HG03280 (cell line): Measurements from ENCODE around the gene ITGA3.

Experiments
- ATAC-seq: cut with Tn5 transposase; IDR thresholded peaks from one replicate; pipeline ENCODE4 v1.9.1; 2021; ENCODE audit warnings: mild to moderate bottlenecking, moderate library complexity; ENCODE audit not compliant: unreplicated experiment

The ITGA3 gene

DNA sequence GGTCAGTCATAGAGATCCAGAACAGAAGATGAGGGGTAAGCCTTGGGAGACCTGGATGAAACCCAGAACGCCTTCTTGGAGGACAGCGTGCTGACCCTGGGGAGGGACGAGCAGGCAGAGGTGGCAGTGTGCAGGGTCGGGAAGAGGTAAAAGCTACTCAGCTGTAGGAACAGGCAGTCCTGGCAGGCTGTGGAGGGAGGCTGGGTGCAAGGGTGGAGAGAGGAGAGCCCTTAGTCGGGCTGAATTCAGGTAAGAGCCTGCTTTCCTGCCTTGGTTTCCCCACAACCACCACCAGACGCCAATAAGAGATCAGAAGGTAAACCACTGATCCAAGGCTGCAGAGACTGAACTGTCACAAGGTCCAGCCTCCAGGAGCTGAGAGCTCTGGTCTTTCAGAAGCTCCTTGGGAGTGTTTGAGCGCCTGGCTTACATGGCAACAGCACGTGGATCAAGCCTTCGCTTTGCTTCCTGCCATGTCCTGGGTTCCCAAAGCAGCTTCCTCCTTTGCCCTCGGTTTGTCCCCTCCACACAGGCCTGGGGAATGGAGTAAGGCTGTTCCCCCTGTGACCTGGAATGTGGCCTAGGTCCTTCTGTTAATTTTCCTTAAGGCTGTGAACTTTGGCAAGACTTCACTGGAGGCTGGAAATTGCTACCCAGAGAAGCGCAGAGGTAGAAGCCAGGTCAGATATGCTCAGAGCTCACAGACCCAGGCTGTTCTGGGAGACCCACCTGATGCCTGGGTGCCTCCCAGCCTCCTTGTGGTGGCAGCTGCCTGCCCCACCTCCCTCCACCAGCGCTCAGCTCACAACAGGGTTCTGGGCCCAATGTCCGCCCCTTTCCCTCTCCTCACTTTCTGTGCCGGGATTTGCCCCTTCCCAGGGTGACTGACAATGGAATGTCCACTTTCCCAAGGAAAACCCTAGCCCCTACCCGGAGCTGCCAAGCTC is 35.3 kb downstream of the ITGA3 start:
- ATAC-seq, result no peak

DNA sequence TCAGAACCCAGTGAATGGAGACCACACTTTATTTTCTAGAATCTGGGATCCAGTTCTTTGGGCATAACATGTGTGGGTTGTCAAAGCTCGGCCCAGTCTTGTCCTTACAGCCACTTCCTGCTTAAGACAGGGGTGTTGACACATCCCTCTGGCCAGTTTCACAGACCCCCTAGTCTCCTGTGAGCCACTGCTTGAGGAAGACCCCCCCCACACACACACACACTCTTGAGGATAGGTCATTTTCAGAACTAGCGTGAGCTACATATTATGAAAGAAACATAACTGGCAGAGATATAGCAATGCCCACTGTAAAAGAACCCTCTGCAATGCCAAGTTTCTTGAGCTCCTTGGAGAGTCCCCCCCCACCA is 36.0 kb downstream of the ITGA3 start:
- ATAC-seq, result no peak

DNA sequence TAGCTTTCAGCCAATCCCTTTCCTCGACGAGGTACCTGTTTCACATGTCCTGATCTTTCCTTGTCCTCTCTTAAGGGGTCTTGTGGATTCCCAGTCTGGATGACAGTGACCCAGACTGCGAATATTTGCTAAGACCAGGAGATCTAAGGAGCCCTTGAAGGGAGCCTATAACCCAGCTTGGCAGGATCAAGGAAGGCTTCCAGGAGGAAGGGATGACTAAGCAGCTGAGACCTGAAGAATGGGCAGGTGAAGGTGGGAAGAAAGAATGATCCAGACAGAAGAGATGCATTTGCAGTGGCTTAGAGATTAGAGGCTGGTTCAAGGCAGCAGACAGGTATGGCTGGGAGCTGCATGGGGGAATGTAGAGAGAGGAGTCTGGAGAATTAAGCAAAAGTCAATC is 37.3 kb downstream of the ITGA3 start:
- ATAC-seq, result no peak

DNA sequence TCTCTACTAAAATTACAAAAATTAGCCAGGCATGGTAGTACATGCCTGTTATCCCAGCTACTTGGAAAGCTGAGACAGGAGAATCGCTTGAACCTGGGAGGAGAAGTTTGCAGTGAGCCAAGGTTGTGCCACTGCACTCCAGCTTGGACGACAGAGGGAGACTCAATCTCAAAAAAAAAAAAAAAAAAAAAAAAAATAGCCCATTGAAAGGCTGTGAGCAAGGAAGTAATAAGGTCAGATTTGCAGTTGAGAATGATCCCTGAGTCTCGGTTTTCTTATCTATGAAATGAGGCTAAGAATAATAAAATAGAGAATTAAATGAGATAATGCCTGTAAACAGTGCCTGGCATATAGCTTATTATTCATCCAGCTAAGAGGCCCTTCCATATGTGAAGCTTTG is 37.9 kb downstream of the ITGA3 start:
- no peak for ATAC-seq

DNA sequence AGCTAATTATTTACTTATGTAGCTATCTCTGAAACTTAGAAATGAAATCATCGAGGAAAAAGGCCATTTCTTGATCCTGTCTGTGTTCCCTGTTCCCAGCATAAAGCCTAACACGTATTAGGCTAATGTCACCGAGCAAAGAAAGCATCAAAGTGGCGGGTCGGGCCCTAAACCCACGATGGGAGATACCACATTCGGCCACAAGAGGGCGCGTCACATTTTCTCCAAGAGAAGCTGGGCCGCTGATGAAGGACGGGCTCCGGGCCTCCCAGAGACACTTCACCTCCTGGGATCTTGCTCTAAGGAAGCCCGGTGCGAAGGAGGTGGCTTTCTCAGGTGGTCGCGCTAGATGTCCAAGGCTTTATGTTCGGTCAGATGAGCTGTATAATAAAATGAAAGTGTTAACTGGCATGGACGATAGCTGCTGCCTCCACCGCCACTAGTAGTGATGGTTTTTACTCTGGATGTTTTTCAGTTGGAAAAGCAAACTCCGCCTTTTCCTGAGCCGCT is 38.4 kb downstream of the ITGA3 start:
- ATAC-seq, result peak; percentile 42

DNA sequence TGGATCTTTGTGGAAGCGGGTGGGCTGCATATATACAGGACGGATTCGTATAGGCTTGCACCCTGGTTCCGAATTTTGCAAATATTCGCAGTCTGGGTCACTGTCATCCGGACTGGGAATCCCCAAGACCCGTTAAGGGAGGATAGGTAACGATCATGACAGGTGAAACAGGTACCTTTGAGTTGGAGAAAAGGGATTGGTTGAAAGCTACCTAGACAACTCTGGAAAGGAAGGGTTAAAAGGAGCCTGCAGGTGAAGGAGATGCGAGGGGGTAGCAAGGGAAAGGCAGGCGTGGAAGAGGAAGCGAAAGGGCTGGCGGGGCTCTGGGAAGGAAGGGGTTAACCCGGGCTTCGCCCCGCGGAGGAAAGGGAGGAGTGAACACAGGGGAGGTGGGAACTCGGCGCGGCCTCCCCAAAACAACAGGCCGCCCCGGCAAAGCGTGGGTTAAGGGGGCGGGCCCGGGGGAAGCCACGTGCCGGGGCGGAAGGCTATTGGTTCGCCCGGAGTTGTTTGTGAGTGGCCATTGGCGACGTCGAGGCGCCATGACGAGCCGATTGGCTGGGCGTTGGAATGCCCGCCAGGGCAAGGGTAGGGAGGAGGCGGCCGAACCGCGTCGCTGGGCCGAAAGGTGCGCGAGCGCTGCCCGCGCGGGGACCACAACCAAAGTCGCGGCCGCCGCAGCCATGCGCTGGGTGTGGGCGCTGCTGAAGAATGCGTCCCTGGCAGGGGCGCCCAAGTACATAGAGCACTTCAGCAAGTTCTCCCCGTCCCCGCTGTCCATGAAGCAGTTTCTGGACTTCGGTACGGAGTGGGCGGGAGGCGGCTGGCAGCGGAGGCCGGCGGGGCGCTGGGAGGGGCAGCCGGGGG is 39.1 kb downstream of the ITGA3 start, which contains the start of gene PDK2:
TSS of gene PDK2 (plus strand) at position 599 of the 867 bp plus-strand sequence. CDS start at position 684, 85 bp downstream.
- peak; percentile 93 for ATAC-seq

DNA sequence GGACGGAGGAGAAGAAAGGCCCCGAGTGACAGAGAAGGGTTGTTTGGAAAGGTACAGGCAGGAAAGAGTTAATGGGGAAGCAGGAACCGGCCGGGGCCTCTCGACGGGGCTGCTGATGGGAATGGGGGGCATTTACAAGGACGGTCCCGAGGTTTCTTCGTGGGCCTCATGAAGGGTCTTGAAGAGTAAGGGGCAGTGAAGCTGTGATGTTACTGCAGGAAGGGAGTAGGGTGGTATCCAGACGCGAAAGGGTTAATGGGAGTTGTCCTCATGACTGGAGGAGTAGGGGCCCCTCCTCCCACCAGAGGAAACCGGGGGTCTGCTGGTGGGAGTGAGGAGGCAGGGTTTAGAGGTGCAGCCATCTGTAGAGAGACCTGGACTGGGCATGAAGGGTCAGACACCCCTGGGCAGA is 39.7 kb downstream of the ITGA3 start:
- peak; percentile 1 for ATAC-seq

DNA sequence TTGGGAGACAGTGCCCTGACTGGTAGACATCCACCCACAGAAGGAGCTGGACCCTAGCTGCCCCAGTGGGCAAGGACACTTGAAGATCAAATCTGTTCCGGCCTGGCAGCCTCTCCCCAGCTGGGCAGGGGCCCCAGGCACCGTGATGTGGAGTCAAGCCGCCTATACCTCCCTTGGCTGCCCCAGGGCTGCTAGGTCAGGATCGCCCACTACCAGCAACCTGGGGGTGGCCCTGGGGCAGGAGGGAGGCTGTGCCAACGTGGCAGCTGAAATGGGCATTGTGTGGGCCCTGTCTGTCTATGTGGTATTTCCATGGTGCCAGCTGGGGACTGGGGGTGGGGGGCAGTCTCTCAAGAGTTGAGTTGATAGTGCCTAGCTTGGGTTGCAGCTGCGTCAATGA is 40.2 kb downstream of the ITGA3 start:
- no peak for ATAC-seq

DNA sequence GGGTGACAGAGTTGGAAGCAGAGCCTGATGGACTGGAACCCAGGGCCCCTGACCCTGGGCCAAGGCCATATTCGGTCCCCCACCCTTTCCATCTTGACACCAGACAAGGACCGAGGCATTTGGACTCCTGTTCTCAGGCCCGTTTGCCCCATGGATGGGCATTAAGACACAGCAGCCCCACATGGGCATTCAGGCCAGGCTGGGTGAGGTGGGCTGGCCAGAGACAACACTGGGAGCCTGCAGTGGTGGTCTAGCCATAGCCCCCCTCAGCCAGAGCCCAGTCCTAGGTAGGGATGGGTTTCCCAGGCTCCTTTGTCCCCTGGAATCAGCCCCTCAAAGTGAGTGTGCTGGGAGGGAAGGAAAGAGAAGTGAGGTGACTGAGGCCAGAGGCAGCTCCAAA is 40.8 kb downstream of the ITGA3 start:
- ATAC-seq, result no peak

DNA sequence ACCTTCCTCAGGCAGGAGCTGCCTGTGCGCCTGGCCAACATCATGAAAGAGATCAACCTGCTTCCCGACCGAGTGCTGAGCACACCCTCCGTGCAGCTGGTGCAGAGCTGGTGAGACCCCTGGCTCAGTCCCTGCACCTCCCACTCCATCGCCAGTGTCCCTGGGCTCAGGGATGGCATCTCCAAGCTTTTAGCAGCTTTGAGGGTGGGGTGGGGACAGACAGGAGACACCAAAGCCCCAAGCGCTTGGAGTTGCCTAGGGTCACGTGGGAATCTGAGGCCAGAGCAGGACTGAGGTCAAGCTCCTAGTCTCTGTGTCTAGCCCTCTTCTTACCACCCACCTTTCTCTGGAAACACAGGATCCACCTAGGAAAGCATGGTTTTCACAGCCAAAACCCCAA is 41.5 kb downstream of the ITGA3 start:
- no peak for ATAC-seq

DNA sequence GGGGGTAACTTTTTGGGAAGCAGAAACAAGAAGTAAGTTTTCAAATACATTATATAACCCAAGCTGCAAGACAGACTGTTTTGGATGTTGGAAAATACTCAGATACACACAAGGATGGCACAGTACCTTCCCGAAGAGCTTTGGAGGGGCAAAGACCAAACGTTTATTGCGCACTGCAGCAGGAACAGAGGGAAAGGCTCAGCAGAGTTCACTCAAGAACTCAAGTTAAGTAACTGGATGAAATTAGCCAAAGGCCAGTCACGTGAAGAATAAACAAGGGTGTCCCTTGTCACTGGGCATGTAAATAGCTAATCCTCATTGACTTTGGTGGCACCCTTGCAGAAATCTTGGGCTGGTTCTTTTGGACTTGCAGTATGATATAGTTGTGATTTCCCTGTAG is 42.0 kb downstream of the ITGA3 start:
- ATAC-seq, result no peak

DNA sequence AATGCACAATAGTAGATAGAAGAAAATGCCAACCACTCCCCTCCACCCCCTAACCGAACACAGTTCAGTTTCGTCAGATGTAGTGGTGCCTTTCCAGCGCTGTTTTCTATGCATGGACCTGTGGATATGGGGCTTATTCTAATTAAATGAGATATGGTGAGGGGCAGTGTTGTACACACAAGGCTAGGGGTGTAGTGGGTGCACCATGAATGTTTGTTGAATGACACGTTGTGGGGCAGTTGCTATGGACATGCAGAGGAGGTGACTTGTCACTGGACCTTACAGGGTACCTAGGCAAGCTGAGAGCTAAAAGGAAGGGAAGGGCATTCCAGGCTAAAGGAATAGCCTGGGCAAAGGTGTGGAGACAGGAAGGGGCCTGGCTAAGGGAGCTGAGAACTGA is 42.7 kb downstream of the ITGA3 start:
- no peak for ATAC-seq

DNA sequence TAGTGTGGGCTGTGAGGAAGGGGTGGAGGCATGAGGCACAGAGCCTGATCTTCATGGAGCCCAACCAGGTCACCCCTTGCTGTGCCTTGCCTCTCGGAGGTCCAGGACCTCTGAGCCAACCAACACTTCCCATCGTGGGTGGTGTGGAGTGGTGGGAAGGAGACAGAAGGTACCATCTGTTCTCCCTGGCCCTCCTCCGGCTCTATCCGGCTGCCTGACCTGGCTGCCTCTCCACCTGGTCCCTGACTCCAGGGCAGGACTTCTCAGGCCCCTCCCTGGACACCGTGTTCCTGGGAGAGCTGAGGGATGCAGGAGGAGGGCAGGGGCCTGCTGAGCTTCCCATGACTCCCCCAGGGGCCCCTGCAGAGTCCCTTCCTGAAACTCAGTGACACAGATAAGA is 43.1 kb downstream of the ITGA3 start:
- no peak for ATAC-seq

DNA sequence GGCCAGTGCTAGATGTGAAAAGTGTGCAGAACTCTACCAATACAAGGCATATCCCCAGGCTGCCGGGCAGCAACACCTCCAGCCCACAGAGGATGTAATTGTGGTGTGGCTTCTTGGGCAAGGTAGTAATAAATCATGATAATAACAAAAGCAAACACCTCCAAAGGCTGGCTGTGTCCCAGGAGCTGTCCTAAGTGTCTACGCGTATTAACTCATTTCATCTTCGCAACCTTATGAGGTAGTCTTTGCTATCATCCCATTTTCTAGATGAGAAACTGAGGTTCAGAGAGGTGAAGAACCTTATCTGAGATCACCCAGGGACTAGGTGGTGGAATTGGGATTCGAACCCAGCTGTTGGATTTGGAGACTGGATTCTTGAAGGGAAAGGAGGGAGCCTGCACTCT is 44.6 kb downstream of the ITGA3 start:
- ATAC-seq, result no peak

DNA sequence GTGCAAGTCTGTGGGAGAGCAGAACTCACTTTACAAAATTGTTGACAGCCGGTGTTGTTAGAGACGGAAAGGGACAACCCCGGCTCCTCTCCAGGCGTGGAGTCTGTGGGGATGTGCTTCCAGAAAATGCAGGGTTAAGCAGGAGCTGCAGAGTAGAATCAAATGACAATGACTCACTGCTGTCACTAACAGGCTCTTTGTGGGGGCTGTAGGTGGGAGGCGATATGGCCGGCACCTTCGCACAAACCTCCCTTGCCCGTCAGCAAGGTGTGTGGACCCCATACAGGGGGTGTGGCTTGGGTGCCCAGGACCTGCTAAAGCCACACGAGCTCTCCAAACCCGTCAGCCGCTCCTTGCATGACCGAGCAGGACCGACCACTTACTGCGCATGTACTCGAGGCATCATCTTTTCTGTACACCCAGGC is 45.0 kb downstream of the ITGA3 start:
- ATAC-seq, result no peak

DNA sequence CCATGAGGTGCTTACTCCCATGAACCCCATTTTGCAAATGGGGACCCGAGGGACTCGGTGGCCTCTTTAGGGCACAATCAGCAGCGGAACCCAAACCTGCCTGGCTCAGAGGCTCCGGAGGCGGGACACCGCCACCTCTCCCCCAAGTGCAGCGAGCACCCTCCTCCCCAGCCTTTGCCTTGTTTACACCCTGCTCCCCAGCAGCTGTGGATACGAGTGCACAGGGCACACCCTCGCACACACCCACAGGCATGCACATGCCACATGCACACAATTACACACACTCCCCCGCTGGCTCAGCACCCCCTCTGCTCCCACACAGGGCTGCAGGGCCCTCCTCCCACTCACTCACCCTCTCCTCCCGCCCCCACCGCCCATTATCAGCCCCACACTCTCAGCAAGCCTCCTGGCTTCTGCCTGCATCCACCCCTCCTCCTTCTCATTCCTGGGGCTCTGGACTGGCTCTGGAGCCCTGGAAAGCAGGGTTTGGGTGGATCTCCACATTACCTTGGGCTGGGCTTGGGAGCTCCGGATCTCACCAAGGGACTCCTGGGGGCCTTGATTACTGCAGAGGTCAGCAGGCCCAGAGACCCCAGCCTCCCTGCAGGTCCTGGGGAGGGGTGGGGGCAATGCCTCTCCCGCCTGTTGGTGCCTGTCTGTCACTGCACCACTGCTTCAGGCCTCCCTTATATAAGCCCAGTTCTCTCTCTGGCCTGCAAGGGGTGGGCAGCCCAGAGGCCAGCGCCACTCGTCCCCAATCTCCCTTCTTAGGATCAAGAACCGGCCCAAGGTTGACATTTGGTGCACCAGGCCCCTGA is 45.6 kb downstream of the ITGA3 start:
- no peak for ATAC-seq

DNA sequence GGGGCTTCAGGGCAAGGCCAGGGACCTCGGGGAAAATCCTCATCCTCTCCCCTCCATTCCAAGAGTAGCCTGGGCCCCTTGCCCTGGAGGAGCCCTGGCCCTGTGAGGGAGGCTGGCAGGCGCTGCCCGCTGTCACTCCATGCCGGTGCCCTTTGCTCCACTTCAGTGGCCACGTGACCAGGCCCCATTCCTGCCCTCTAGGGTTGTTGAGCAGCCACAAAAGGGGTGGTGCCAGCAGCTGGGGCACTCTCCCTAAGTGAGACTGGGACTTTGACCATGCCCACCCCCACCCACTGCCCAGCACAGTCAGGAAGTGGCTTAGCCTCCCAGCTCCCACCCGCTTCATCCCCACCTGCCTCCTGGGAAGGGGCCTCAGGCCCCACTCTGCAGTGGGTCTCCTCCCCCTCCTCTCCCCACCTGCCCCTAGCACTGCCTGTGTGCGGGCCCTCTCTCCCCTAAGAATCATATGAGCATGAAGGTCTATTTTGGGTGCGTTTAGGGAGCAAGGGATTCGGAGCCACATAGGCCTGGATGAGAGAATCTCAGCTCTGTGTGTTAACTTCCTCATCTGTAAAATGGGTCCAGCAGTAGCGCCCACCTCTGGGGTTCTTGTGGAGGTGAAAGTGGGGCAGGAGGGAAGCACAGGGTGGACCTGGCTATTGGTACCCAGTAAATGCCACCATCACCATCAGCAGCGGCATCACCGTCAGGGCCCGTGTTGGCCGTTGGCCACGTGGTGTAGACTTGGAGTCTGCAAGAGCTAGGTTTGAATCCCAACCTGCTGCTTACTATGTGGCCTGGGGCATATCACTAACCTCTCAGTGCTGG is 46.5 kb downstream of the ITGA3 start:
- ATAC-seq, result no peak

DNA sequence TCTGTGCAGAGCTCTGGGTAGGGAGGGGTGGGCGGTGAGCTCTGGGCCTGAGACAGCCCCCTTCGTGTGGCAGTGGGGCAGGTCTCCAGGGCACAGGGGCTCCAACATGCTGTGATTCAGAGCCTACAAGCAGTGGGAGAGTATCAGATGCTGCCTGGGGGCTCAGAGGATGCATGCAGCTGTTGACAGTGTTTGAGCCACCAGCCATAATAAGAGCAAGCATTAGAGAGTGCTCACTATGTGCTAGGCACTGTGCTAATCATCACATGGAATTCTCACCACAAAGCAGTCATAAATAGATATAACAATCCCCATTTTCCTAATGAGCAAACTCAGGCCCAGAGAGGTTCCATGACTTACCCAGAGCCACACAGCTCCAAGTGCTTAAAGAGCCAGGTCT is 47.3 kb downstream of the ITGA3 start:
- no peak for ATAC-seq

DNA sequence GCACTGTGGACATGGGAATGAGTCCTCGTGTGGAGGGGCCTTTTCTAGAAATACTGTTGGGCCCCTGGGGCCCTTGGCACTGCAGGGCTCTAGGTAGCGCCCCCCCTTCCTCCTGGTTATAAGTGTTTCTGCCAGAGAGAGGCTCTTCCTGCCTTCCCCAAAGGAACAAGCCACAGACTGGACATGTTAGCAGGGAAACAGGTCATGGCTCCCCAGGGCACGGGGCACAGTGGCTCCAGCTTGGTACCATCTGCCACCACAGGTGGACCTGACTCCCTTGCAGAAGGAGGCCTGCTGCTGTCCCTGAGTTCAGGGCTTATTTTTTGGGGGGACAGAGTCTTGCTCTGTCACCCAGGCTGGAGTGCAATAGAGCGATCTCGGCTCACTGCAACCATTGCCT is 48.0 kb downstream of the ITGA3 start:
- ATAC-seq, result no peak

DNA sequence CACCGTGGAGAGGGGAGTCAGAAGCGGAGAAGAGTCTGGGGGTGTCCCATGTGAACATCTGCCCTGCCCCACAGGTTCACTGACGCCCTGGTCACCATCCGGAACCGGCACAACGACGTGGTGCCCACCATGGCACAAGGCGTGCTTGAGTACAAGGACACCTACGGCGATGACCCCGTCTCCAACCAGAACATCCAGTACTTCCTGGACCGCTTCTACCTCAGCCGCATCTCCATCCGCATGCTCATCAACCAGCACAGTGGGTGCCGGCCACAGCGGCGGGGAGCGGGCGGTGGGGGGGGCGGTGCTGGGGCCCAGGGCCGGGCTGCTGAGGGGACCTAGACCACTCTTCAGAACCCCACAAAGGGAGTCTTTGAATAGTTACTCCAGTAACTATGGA is 49.9 kb downstream of the ITGA3 start:
- no peak for ATAC-seq
